Measurements from ENCODE around the gene GAK. TPM values are rescaled to one million over a fixed set of nuclear protein-coding genes. Genes with fewer than 3 reads are reported as not detected.

The GAK gene
- total RNA-seq, 1 donor from 2014 or later, result 76.1 TPM

DNA sequence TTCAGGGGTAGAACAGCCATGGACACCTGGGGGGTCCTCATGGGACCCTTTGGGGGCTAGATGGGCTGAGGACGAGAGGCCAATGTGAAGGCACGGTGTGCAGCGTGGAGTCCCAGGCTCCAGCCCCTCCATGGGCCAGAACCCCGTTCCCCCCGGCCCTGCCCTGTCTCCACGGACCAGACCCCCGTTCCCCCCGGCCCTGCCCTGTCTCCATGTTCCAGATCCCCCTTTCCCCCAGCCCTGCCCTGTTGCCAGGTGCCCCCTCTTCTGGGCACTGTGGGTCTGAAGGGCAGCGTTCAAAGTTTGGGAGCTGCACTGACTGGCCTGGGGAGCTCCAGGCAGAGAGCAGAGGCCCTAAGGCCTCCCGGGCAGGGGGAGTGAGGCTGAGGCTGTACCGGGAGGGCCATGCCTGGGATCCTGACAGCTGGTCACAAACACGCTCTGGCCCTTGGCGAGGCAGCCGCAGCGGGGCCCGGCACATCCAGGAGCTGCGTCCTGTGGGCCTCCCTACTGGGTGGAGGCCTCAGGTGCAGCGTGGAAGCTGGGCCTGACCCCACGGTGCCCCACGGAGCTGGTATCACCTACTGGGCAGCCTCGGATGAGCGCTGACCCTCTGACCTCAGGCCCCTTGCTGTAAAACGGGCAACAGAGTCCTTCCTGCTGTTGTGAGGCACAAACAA is 32.4 kb upstream of the GAK start:
- no peak for DNase-seq

DNA sequence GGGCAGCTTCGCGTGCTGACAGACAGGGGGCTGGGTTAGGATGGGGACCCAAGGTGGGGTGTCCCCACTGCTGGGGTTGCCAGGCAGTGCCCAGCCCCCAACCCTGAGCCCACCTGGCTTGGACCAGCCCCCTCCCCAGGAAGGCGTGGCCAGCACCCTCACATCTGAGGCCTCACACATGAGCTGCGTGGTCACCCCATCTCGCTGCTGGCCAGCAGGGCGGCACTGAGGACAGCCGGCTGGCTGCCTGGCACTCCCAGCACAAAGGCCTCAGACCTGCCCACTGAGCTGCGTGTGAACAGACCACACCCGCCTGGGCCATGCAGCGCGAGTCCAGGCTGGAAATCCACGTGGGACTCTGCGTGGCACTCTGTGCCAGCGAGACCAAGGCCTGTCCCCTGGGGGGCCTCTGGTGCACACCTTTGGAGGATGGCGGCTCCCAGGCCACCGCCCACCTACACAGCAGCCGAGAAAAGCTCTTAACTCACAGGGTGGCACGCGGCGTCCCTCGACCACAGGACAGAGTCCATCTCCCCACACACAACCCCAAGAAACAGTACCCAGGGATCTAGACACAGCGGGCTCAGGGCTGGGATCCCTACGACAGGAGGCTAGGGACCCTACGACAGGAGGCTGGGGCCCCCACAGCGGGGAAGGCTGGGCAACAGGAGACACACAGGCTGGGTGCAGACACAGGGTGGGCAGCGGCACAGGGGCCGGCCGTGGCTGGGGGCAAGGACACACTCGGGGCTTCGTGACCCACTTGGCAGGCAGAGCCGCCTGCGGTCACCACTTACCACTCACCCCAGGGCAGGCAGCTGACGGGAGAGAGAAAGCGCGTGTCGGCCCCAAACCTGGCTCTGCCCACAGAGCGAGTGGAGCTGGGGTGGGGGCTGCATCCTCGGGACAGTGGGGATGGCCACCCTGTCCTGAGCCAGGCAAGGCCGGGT is 31.4 kb upstream of the GAK start:
- DNase-seq, result no peak

DNA sequence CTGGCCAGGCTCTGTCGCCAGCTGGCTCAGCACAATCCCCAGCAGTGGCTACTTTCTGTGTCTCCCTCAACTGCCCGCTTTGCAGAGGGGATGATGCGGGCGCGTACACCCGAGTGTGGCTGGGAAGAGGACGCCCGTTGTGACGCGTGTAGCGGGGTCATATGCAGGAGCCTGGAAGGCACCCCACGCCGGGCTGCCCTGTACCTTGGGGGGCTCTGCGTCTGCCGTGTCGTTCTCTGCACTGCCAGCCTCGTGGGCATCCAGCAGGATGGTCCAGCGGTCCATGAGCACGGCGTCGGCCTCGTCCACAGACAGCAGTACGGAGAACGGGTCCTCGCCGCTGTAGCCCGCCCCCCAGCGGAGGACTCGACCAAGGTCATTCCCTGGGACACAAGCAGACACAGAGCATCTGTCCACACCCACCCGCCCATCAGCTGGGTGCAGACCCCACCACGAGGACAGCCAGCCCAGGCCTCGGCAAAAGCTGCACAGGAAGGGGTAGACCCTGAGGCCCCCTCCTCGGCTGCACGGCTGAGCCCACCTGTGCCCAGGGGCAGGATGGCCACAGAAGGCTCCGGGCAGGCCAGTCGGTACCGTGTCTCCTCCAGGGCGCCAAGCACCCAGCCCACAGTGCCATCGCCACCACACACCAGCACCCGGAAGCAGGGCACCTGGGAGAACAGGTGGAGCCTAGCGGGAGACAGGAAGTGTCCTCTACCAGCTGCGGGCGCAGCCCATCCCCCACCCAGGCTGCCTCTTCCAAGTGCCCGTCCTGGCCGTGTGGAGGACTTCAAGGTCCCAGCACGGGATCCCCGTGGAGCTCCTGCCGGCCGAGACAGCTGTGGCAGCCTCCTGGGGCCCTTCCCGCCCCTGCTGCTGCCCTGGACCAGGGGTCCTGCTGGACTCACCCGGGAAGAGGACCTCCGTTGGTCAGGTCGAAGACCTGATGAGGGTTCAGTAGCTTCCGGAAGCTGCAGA is 30.4 kb upstream of the GAK start:
- no peak for DNase-seq

DNA sequence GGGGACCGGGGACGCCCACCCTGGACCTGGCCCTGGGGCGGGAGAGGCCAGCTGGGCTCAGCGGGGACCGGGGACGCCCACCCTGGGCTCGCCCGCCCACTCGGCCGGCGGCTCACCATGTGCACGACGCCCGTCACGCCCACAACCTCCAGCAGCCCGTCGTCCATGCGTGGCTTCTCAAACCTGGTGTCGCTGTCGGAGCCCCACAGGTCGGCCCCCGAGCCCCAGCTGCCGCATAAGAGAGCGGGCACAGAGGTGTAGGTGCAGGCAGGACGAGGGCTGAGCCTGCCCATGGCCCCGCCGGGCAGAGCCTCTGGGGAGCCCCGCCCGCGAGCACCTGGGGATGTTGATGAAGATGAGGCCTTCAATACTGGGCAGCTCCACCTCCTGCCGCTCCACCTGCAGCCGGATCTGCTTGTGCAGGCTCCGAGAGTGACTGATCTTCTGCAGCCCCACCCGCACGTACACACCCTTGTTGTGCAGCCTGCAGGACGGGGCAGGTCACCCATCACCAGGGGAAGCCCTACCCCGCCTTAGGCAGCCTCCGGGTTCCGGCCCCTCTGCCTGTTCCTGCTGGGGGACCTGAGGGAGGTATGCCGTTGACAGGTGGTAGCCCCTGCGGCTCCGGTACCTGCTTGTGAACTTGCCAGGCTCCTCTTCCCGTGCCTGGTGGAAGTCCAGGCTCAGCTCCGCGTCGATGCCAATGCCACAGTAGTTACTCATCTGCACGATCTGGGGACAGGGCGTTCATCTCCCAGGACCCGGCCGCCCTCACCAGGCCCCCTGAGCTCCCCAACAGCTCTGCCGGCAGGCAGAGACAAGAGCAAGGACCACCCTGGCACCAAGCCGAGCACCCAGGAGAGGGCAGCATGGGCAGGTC is 29.5 kb upstream of the GAK start:
- DNase-seq, result no peak

DNA sequence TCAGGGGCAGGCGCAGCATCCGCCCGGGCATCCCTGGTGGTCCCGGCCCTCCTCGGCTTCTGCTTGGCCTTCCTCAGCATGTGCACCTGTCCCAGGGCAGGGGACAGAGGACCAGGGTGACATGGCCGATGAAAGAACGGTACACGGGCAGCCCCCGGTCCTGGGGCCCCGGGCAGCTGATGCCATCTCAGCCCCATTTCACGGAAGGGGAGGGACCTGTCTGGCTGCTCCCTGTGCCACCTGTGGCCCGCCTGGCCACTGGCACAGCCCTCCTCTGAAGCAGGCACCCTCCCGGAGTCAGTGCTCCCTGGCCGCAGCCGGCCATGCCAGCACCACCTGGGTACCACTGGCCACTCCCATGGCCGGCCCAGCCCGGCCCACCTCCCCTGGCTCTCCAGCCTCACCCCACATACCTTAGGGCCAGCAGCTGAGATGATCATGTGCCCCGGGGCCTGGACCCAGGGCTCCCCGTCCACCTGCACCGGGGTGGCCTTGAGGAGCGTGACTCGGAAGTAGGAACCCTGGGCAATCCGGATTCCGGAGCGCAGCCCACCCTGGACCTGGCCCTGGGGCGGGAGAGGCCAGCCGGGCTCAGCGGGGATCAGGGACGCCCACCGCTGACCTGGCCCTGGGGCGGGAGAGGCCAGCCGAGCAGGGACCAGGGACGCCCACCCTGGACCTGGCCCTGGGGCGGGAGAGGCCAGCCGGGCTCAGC is 28.7 kb upstream of the GAK start:
- DNase-seq, result no peak

DNA sequence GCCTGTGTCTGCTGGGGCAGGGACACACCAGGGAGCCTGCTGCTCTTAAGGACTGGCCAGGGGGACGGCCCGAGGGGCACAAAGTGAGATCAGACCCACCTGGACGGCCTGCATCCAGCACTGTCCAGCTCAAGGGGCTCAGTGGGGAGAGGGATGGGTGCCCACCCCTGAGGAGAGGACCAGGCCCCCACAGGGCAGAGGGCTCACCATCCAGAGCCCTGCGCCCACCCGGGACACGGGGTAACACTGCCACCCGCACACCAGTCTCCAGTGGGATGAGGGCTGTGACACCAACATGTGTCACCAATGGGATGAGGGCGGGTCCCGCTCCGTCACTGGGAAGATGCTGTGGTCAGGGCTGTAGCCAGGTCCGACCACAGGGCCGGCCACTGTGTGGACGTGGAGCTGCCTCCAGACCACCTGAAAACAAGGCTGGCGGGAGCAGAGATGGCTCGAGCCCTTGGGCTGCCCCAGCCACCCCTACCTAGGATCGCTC is 28.1 kb upstream of the GAK start:
- no peak for DNase-seq

DNA sequence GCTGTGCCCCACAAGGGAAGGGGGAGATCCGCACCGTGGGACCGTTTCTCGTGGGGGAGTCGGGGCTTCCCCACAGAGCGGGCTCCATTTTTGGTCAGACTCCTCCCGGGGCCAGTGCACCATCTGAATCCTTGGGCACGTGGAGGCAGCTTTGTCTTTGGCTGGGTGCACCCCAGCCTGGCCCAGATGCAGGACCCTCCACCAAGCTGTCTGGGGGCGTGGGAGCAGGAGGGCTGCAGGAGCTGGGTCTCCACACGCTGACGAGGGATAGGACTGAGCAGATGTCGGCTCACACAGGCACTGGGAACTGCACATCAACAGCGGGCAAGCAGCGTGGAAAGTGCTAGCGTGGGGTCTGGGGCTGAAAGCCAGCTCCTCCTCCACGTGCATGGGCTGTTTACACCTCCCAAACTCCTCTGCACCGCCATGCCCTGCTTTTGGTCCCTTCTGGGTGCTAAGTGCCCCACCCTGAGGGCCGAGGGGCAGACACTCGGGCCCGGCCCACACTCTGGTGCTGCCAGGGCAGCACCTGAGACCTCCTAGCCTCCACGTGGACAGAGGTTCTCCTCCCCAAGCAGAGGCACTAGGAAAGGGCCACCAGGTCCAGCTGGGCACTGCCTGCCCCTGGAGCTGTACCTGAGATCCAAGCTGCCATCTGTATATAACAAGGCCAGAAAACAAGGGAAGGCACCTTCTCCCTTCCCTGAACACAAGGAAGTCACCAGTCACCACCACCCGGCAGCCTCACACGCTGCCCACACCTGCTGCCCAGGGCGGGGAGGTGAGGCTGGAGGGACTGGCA is 27.4 kb upstream of the GAK start:
- no peak for DNase-seq

DNA sequence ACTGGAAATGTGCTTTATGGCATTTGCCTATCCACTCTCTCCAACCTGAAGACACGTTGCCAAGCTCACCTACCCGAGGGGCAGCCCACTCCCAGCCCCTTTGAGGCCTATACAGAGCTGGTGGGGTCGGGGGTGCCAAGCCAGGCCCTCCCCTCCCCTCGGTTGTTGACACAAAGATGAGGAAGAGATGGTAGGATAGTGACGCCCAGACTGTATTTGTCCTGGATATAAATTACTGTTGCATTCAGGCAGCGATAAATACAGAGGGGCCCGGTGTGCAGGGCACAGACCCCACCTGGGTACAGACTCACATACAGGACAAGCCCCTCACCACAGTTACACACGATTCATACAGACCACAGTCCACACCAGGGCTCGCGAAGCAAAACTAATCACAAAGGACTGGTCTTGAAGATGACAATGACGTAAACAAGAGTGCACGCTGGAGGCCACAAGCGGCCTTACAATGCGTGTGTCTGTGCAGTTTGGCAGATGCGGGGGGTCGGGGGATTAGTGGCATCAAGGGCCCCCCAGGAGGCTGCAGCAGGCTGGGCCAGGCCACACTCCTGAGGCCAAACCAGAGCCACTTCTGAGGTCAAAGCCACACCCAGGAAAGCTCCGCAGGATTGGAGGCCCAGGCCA is 26.7 kb upstream of the GAK start:
- DNase-seq, result no peak

DNA sequence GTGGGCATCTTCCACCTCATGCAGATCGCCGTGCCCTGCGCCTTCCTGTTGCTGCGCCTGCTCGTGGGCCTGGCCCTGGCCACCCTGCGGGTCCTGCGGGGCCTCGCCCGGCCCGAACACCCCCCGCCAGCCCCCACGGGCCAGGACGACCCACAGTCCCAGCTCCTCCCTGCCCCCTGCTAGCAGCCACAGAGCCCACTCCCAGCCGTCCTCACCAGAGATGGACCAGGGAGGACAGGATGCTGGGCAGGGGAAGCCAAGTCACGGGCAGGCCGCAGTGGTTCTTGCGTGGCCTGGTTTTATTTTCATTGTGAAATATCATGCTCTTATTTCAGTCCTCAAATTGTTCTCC is 26.2 kb upstream of the GAK start:
- DNase-seq, result no peak

DNA sequence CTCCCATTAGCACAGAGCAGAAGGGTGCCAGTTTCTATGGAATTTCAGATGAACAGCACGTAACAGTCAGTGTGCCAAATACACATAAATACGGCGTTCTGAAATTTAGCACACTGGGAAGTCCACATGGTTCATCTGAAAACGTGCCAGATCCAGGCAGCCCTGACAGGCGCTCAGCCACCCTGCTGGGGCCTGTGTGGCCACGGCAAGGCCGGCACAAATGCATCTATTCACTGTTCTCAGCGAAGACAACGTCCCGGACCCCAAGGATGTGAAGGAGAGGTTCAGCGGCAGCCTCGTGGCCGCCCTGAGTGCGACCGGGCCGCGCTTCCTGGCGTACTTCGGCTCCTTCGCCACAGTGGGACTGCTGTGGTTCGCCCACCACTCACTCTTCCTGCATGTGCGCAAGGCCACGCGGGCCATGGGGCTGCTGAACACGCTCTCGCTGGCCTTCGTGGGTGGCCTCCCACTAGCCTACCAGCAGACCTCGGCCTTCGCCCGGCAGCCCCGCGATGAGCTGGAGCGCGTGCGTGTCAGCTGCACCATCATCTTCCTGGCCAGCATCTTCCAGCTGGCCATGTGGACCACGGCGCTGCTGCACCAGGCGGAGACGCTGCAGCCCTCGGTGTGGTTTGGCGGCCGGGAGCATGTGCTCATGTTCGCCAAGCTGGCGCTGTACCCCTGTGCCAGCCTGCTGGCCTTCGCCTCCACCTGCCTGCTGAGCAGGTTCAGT is 25.6 kb upstream of the GAK start:
- no peak for DNase-seq

DNA sequence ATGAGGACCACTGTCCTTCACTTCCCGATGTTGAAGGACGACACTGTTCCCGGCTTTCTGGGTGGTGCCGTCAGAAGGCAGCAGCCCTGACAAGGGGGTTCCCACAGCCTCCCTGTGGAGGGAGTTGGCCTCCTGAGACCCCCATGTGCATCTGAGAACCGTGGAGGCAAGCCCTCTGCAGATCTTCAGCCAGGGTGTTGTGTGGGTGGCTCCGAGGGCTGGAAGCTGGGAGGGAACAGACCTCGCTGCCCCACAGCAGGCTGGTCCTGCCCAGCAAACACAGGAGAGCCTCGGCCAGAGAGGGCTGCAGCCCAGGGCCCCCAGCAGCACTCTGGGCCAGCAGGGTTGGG is 25.1 kb upstream of the GAK start:
- DNase-seq, result no peak

DNA sequence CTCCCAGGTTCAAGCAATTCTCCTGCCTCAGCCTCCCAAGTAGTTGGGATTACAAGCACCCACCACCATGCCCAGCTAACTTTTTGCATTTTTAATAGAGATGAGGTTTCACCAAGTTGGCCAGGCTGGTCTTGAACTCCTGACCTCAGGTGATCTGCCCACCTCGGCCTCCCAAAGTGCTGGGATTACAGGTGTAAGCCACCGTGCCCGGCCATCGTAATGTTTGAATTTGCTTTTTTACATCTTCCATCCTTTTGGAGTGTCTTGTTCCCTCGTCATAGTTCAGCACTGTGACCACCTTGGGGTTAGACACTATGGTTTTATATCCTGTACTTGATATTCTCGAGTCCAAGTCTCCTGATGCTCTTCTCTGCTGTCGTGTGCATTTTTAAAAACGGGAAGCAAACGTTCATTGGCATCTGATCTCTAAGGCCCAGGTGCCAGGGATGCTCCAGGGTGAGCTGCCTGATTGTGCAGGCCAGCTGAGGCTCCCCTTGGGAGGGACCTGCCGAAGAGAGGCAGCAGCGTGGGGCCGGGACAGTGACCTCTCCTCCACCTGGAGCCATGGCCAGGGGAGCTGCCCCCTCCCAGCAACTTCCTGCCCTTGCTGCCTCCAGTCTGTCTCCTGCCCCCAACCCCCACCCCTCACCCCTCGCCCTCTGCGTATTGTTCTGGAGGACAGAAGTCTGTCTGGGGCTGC is 24.6 kb upstream of the GAK start:
- no peak for DNase-seq

DNA sequence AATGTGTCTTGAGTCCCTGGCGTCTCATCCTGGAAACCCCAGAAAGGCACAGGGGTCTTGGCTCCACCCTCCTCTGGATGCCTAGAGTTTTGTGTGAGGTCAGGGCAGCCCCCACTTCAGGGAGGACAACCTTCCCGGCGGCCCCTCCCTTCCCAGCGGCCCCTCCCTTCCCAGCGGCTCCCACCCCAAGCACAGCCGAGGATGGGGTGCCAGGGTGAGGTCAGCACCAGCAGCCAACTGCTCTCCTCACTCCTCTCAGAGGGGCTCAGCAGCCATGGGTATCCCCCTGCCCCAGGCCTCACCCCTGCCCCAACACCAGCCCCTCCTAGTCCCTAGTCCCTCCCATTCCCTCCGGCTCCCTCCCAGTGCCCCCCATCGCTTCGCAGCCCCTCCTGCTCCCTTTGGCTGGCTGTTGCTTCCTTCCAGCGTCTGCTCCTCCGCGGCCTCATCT is 23.8 kb upstream of the GAK start:
- DNase-seq, result no peak

DNA sequence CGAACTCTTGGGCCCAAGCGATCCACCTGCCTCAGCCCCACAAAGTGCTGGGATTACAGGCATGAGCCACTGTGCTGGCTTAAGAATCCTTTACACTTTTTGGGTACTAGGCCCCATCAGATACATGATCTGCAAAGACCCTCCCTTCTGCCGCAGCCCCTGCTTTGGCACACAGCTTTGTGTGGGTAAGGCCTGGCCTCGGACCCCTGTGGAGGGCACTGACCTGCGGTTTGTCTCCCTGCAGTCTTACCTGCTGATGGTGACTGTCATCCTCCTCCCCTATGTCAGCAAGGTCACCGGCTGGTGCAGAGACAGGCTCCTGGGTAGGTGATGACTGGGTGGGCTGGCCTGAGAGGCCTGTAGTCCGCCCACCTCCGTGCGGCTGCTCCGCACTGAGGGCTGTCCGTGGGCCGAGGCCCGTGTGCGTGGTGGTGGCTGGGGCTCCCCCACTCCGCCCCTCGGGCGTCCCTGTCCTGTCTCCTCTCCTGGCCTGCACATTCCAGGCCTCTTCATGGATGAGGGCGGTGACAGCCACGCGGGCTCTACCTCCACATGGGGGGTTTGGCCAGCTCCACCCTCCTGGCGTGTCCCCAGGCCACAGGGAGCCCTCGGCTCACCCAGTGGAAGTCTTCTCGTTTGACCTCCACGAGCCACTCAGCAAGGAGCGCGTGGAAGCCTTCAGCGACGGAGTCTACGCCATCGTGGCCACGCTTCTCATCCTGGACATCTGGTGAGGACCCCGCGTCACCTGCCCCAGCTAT is 23.2 kb upstream of the GAK start:
- DNase-seq, result no peak

DNA sequence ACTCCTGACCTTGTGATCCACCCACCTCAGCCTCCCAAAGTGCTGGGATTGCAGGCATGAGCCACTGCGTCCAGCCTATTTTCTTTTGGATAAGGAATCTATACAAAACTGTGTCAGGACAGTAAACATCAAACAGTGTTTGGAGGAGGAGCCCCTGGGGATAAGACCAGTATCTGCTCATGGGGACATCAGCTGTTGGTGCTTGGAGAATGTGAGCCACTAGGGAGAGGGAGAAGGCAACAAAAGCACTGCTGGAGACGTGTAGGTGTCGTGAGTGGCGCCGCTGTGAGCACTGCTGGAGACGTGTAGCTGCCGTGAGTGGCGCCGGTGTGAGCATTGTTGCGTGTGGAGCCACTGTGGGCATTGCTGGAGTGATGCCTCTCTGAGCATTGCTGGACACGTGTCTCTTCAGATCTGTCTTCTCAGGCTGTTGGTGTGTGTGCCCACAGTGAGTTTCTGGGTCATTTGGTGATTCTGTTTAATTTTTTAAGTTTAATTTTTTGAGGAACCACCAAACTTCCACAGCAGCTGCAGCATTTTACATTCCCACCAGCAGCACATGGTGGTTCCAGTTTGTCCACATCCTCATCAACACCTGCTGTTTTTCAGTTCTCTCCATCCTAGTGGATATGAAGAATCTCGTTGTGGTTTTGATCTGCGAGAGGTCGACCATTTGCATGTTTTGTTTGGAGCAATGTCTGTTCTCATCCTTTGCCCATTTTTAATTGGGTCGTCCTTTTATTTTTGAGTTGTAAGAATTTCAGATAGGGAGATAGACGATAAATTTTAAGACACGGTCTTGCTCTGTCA is 22.3 kb upstream of the GAK start:
- DNase-seq, result no peak

DNA sequence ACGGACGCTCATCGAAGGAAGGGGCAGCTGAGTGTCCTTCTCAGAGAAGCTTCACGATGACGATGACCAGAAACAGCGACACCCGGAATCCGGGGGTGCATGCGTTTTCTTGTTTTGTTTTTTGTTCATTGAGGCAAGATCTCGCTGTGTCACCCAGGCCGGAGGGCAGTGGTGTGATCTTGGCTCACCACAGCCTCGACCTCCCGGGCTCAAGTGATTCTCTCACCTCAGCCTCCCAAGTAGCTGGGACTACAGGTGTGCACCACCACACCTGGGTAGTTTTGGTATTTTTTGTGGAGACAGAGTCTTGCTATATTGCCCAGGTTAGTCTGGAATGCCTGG is 21.4 kb upstream of the GAK start:
- DNase-seq, result no peak

Data from dermis blood vessel endothelial cell (primary cell).